Activated CD8-positive, alpha-beta memory T cell treated with anti-CD3 and anti-CD28 coated beads, Interleukin-2, amount 50 U/mL, for 48 hours (primary cell): ENCODE data around the gene TCEAL4.
"Not testable (repeated sequence)": the region's sequence is repeated elsewhere in the genome, so short reads cannot be mapped to it uniquely, and the experiment has no call there.

ENCODE experiments used
- DNase-seq: peaks from one replicate; pipeline ENCODE4 v3.0.0-alpha.2; 2020

TCEAL4 gene

GRCh38 chrX:103595202-103595601, 9.9 kb downstream of the TCEAL4 start:
- DNase-seq, result not testable (repeated sequence)

- DNase-seq, result peak; percentile 57
Measured at GRCh38 chrX:103607364-103608305, 22.3 kb downstream of the TCEAL4 start, which contains the start of gene TCEAL3. Gene TCEAL3, plus strand, starts transcription at chrX:103607963. Its CDS starts 1,102 bp downstream, at chrX:103609065.

- DNase-seq, result no peak
Measured at GRCh38 chrX:103608306-103608963, 23.1 kb downstream of the TCEAL4 start.

DNA sequence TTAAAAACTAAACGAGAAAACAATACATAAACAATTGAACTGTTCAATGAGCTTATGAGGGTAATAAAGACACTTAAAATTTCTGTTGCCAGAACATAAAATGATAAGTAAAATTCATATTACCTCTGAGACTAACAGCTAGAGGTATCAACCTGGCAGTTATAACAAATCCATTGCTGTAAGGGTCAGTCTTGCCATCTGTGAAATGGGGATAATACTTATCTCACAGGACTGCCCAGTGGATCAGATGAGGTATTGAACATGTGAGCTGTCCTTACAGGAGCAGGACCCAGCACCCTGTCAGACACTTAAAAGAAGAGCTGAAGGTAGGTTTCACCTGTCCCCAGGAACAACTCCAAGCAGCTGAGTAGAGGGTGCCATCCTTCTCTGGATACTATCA, 25.0 kb downstream of the TCEAL4 start:
- no peak for DNase-seq

- DNase-seq, result no peak
Measured at GRCh38 chrX:103613362-103613890, 28.1 kb downstream of the TCEAL4 start.

GRCh38 chrX:103614999-103615398, 29.7 kb downstream of the TCEAL4 start:
- no peak for DNase-seq

DNA sequence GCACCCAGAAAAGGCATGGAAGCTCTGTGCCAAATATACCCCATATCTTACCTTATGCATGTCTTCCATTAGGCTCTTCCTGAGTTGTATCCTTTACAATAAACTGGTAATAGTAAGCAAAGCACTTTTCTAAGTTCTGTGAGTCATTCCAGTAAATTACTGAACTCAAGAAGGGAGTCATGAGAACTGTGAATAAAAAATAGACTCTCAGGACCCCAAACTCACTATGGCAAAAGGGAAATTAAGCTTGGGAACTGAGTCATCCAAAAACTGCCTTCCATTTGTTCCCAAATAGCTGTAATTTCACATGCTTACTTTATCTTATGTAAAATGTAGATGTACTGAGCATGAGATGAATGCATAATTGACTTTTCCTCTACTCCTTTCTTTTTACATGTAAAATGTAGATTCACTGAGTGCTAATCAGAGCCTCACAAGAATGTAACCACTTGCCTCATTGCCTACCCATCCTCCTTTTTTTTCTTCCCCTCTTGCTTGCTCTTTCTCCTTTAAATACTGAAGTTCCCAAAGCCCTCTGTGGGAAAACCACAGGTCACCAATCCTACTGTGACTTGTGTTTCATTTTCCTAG, 30.6 kb downstream of the TCEAL4 start:
- DNase-seq, result no peak

DNA sequence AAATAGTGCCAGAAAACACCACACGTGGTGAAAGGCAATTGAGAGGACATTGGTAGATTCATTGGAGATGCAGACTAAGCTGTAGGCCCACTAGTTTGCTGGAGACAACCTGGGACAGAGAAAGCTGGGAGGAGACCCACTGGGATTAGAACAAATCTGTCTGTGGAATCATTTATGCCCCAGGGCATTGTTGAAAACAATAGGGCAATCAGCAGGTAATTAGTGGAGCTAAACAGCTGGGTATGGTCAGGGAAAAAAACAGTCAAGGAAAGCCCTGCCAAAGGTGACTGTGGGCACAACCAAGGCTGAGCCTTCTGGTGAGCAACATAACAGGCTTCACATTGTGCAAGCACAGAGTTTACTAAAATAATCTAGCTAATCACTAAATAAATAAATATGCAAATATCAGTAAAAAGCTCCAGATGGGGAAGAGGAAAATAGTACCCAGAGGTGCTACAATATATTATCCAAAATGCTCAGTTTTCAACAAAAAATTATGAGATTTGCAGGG, 31.4 kb downstream of the TCEAL4 start:
- DNase-seq, result no peak

DNA sequence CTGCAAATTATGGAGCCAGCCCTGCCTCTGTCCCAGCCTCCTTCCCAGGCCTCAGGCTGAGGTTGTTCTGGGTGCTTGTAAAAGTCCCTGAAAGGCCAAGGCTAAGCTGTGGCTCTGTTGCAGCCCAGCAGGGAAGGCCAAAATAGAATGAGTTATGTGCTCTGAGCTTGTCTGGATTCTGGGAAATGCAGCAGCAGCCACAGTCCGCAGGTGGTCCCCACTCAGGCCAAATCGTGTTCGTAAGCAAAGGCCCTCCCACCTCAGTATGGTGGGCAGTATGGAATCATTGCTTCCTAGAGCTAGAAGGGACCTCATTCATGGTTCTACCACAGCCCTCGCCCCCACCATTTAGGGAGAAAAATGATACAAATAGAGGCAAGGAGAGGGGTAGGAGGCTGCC, 38.8 kb downstream of the TCEAL4 start:
- DNase-seq, result no peak

DNA sequence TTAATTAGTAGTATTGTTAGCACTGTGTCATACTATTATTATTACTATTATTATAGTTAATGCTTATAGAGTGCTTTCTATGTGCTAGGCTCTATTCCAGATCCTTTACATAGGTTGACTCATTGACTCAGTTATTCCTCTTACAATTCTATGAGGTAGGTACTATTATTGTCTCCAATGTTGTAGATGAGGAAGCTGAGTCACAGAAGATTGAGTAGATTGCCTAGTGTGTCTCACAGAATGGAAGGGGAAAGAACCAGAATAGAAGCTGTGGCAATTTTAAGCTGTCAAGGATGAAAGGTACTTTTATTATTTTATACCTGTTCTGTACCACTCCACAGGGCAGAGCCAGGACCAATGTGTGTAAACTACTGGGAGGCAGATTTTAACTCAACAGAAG, 41.5 kb downstream of the TCEAL4 start:
- no peak for DNase-seq

GRCh38 chrX:103628386-103629317, 43.3 kb downstream of the TCEAL4 start, which contains the start of gene TCEAL1:
Gene TCEAL1, plus strand, starts transcription at chrX:103628975. Its CDS starts 942 bp downstream, at chrX:103629917.
- DNase-seq, result peak; percentile 63

- DNase-seq, result peak; percentile 51
Measured at GRCh38 chrX:103629318-103630170, 44.2 kb downstream of the TCEAL4 start.

GRCh38 chrX:103630171-103630511, 44.8 kb downstream of the TCEAL4 start:
- DNase-seq, result no peak

- DNase-seq, result no peak
Measured at GRCh38 chrX:103631145-103631544, 45.8 kb downstream of the TCEAL4 start.

DNA sequence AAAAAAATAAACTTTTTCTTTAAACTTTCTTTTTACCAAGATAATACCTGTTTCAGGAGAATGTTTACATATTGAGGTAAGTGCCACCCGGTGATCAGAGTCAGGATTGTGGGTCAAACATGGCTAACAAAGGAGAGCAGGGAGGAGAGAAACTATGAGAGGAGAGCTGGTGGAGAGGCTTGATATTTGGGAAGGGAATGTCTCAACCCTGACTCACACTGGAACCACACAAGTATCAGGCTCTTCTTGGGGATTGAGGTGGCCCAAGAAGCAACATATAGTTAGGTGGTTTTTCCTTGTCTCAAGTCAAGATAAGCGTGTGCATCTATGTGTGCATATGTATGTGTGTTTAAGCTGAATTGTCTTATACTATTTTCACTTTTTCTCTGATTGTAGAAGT, 50.1 kb downstream of the TCEAL4 start:
- DNase-seq, result no peak
